HCT116 (cell line): ENCODE results near the gene SF3A2. TPM values are rescaled to one million over a fixed set of nuclear protein-coding genes. Genes with fewer than 3 reads are reported as not detected.

Source experiments
- ATAC-seq: fragments of 200-7000 bp; cut with Tn5 transposase; 2 replicates; pipeline ENCODE4 v1.9.1; 2020; ENCODE audit warnings: mild to moderate bottlenecking, moderate library complexity
- BruUV-seq: library from RNA; stranded (reverse); fragments of 400-500 nt; replicated peaks from 2 replicates; lab custom pipeline; 2021; lab: Mats Ljungman, UMichigan
- CTCF ChIA-PET: fragments of 300-600 bp; sonication (Branson Sonifier 250); formaldehyde crosslinking; loops from one replicate; lab custom pipeline; 2021; ENCODE audit warnings: antibody characterized with exemption; lab: Charles Lee
- POLR2A ChIA-PET: fragments of 300-600, 350-600 bp; sonication (Branson Sonifier 250); formaldehyde crosslinking; loops from one replicate; lab custom pipeline; 2021; ENCODE audit warnings: antibody characterized with exemption; lab: Charles Lee
- RAD21 ChIA-PET, 2 experiments: fragments of 300-600 bp; sonication (Branson Sonifier 250); formaldehyde crosslinking; loops; one replicate each; lab custom pipeline; 2023; ENCODE audit warnings: low total read pairs in 2 of 2; ENCODE audit not compliant: uncharacterized antibody in 2 of 2, unreplicated experiment in 2 of 2, low non-redundant PET in 1 of 2; lab: Charles Lee
- DNase-seq: peaks from one replicate; pipeline ENCODE4 v3.0.0-alpha.2; 2010; ENCODE audit warnings: low read depth, low spot score
- H2AFZ ChIP-seq: fragments of 200-600 bp; shearing (Covaris generic), sonication (generic); 2 replicates; pipeline ENCODE4 v1.6.1; 2017; ENCODE audit warnings: low read depth, mixed run types, mixed read lengths, antibody characterized with exemption, low read length; ENCODE audit not compliant: poor library complexity, severe bottlenecking
- H3K27ac ChIP-seq: 2 replicates; pipeline ENCODE4 v1.5.1; 2012; ENCODE audit warnings: low read depth, low read length
- H3K27me3 ChIP-seq: fragments of 200-600 bp; sonication (generic); 2 replicates; pipeline ENCODE4 v1.6.1; 2016; ENCODE audit warnings: mixed run types, low read length, mixed read lengths; ENCODE audit not compliant: insufficient read depth
- H3K36me3 ChIP-seq, 2 experiments: fragments of 200-500 bp in 1 of 2; fragments of 200-600 bp in 1 of 2; sonication (Bioruptor generic) in 1 of 2; sonication (generic) in 1 of 2; 2 replicates each; pipeline versions ENCODE4 v1.5.1 to v1.6.1; 2014 to 2016; ENCODE audit warnings: low read length in 2 of 2, inconsistent platforms in 1 of 2, mixed read lengths in 1 of 2, mixed run types in 1 of 2; ENCODE audit not compliant: insufficient read depth in 2 of 2, control insufficient read depth in 1 of 2
- H3K4me1 ChIP-seq, 2 experiments: fragments of 200-600 bp in 1 of 2; sonication (generic) in 1 of 2; 2 replicates each; pipeline versions ENCODE4 v1.5.1 to v1.6.1; 2012 to 2017; ENCODE audit warnings: low read length in 2 of 2, inconsistent platforms in 1 of 2, mild to moderate bottlenecking in 1 of 2, mixed read lengths in 1 of 2, mixed run types in 1 of 2, moderate library complexity in 1 of 2; ENCODE audit not compliant: insufficient read depth in 2 of 2, control insufficient read depth in 1 of 2
- H3K4me2 ChIP-seq: fragments of 200-600 bp; sonication (generic); 2 replicates; pipeline ENCODE4 v1.6.1; 2017; ENCODE audit warnings: mixed run types, low read length, mixed read lengths
- H3K4me3 ChIP-seq, 2 experiments: fragments of 200-600 bp in 1 of 2; sonication (generic) in 1 of 2; replicated peaks in 1 of 2; 2 replicates each; pipeline ENCODE4 v1.5.1; 2011 to 2016; ENCODE audit warnings: low read length in 2 of 2, control low read depth in 1 of 2, low read depth in 1 of 2, mild to moderate bottlenecking in 1 of 2, mixed read lengths in 1 of 2, mixed run types in 1 of 2
- H3K79me2 ChIP-seq: fragments of 200-600 bp; sonication (generic); 2 replicates; pipeline ENCODE4 v1.6.1; 2017; ENCODE audit warnings: mild to moderate bottlenecking, mixed run types, low read length, moderate library complexity, mixed read lengths; ENCODE audit not compliant: insufficient read depth
- H3K9ac ChIP-seq: fragments of 200-600 bp; sonication (generic); 2 replicates; pipeline ENCODE4 v1.6.1; 2016; ENCODE audit warnings: low read length, mixed read lengths
- H3K9me2 ChIP-seq: fragments of 200-600 bp; sonication (generic), shearing (Covaris generic); 2 replicates; pipeline ENCODE4 v1.6.1; 2017; ENCODE audit warnings: mixed run types, mild to moderate bottlenecking, moderate library complexity; ENCODE audit not compliant: insufficient read depth
- H3K9me3 ChIP-seq, 2 experiments: fragments of 200-500 bp in 1 of 2; fragments of 200-600 bp in 1 of 2; sonication (Bioruptor generic) in 1 of 2; sonication (generic) in 1 of 2; 2 replicates each; pipeline ENCODE4 v1.6.1; 2014 to 2017; ENCODE audit warnings: low read length in 2 of 2, mixed read lengths in 2 of 2, inconsistent platforms in 1 of 2, low read depth in 1 of 2, mild to moderate bottlenecking in 1 of 2, mixed run types in 1 of 2, moderate library complexity in 1 of 2; ENCODE audit not compliant: control insufficient read depth in 1 of 2, insufficient read depth in 1 of 2
- H4K20me1 ChIP-seq: fragments of 200-600 bp; sonication (generic), shearing (Covaris generic); 2 replicates; pipeline ENCODE4 v1.6.1; 2017; ENCODE audit warnings: mixed run types, mild to moderate bottlenecking, moderate library complexity; ENCODE audit not compliant: insufficient read depth
- CBX3 ChIP-seq: IDR thresholded peaks from 2 replicates; pipeline ENCODE4 v1.6.1; 2012; ENCODE audit warnings: low read depth
- CEBPB ChIP-seq: IDR thresholded peaks from 2 replicates; pipeline ENCODE4 v1.6.1; 2012; ENCODE audit warnings: low read depth
- EGR1 ChIP-seq: IDR thresholded peaks from 2 replicates; pipeline ENCODE4 v1.6.1; 2012; ENCODE audit warnings: low read depth
- ELF1 ChIP-seq: IDR thresholded peaks from 2 replicates; pipeline ENCODE4 v1.6.1; 2012; ENCODE audit warnings: low read depth, borderline replicate concordance
- EZH2phosphoT487 ChIP-seq: fragments of 200-600 bp; IDR thresholded peaks from 2 replicates; pipeline ENCODE4 v1.6.1; 2018; ENCODE audit warnings: antibody characterized with exemption, borderline replicate concordance
- JUND ChIP-seq: IDR thresholded peaks from 2 replicates; pipeline ENCODE4 v1.6.1; 2012
- POLR2AphosphoS5 ChIP-seq: IDR thresholded peaks from 2 replicates; pipeline ENCODE4 v1.6.1; 2011; ENCODE audit warnings: mild to moderate bottlenecking, low read depth, low read length, moderate library complexity
- RAD21 ChIP-seq: IDR thresholded peaks from 2 replicates; pipeline ENCODE4 v1.6.1; 2012; ENCODE audit warnings: low read depth, mild to moderate bottlenecking
- SIN3A ChIP-seq: IDR thresholded peaks from 2 replicates; pipeline ENCODE4 v1.6.1; 2012; ENCODE audit warnings: low read depth
- SP1 ChIP-seq: IDR thresholded peaks from 2 replicates; pipeline ENCODE4 v1.6.1; 2012; ENCODE audit warnings: low read depth
- SRF ChIP-seq: IDR thresholded peaks from 2 replicates; pipeline ENCODE4 v1.6.1; 2012; ENCODE audit warnings: low read depth
- YY1 ChIP-seq: IDR thresholded peaks from 2 replicates; pipeline ENCODE4 v1.6.1; 2011; ENCODE audit warnings: low read length, low read depth, moderate library complexity, mild to moderate bottlenecking; ENCODE audit not compliant: insufficient replicate concordance; ENCODE audit errors: extremely low read depth
- ZFX ChIP-seq: fragments of 450-650 bp; IDR thresholded peaks from 2 replicates; pipeline ENCODE4 v1.6.1; 2017
- ZNF274 ChIP-seq: fragments of 200-500 bp; sonication (Bioruptor generic); IDR thresholded peaks from 2 replicates; pipeline ENCODE4 v1.6.1; 2014; ENCODE audit warnings: mild to moderate bottlenecking, low read depth, low read length, inconsistent platforms
- intact Hi-C: fragments of 100-400 bp; cut with micrococcal nuclease; formaldehyde crosslinking; loops from 2 replicates; pipeline ENCODE4 v1.10.0; 2022
- total RNA-seq: library from RNA; stranded (reverse); gene quantifications from one replicate; pipeline ENCODE4 v1.2.1, GENCODE V29; 2021; ENCODE audit not compliant: unreplicated experiment
- TF ChIP-seq, protein P1 (sequence below): IDR thresholded peaks from 2 replicates; pipeline ENCODE4 v1.6.1; 2011; ENCODE audit warnings: mild to moderate bottlenecking, low read length, moderate library complexity; ENCODE audit not compliant: insufficient replicate concordance; ENCODE audit errors: extremely low read depth
- TF ChIP-seq, protein P2 (sequence below), 3 experiments: fragments of 200-600 bp in 1 of 3; sonication (generic) in 1 of 3; IDR thresholded peaks in 2 of 3; conservative IDR thresholded peaks in 1 of 3; 2 replicates each; pipeline ENCODE4 v1.5.1; 2012 to 2017; ENCODE audit warnings: low read depth in 2 of 3, low read length in 2 of 3, antibody characterized with exemption in 1 of 3, borderline replicate concordance in 1 of 3, control low read depth in 1 of 3, mild to moderate bottlenecking in 1 of 3, mixed read lengths in 1 of 3, mixed run types in 1 of 3, moderate library complexity in 1 of 3; ENCODE audit not compliant: insufficient read depth in 1 of 3
- TF ChIP-seq, protein P3 (sequence below): IDR thresholded peaks from 2 replicates; pipeline ENCODE4 v1.6.1; 2012; ENCODE audit warnings: low read depth
- TF ChIP-seq, protein P4 (sequence below): IDR thresholded peaks from 2 replicates; pipeline ENCODE4 v1.6.1; 2012

The SF3A2 gene
- total RNA-seq, 1 experiment from 2014 or later, result 166 TPM

DNA sequence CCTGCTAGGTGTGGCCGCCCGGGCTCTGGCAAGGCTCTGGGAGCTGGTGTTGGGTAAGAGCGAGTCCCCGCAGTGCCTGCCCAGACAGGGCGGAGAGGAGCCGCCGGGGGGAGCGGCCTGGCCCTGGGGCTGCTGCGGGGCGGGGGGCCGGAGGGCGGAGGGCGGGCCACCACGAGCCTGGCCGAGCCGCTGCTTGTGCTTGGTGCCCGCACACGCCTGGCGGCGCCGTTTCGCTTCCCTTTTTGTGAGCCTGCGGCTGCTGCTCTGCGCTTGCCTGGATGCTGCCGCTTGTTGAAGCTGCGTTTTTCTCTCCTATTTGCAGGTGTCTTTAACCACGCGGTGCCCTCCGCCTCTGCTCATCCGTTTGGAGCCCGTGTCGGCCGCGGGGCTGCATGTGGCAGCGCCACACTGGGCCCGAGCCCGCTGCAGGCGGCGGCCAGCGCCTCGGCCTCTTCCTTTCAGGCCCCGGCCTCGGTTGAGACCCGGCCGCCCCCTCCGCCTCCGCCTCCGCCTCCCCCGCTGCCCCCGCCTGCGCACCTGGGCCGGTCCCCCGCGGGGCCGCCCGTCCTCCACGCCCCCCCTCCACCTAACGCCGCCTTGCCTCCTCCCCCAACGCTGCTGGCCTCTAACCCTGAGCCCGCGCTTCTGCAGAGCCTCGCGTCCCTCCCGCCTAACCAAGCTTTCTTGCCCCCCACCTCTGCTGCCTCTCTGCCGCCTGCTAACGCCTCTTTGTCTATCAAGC, 9.0 kb upstream of the SF3A2 start:
- RAD21 ChIA-PET, result no interaction called here
- DNase-seq, result no peak
- ATAC-seq, result no peak
- intact Hi-C loops, result no loop called here
- Histone ChIP-seq H3K9ac (no peak overlapping the region), H3K36me3 (peaks cover 8 to 26% of the 10 kb centered on the region in 2 experiments; a peak in 3 of 4 replicates), H3K27me3 (no peaks in the 10 kb centered on the region), H3K9me2 (no peaks in the 10 kb centered on the region), H3K79me2 (no peaks in the 10 kb centered on the region), H4K20me1 (no peaks in the 10 kb centered on the region; the same call in 1 of the 2 replicates), H3K27ac (no peak overlapping the region; the same call in 1 of the 2 replicates), H3K9me3 (no peaks in the 10 kb centered on the region), H2AFZ (no peak overlapping the region), H3K4me3 (no peak overlapping the region), H3K4me2 (no peak overlapping the region), H3K4me1 (peaks cover 0 to 5% of the 10 kb centered on the region in 2 experiments; a peak in 1 of 4 replicates)
- POLR2A ChIA-PET, result no interaction called here
- CTCF ChIA-PET, result no interaction called here
- BruUV-seq, result no TSS peak
- TF ChIP-seq ZNF274 (no peak), POLR2AphosphoS5 (no peak), SIN3A (no peak), ELF1 (no peak), RAD21 (no peak), EGR1 (no peak), YY1 (no peak), ZFX (no peak), EZH2phosphoT487 (no peak), CEBPB (no peak), SP1 (no peak), SRF (no peak), CBX3 (no peak), JUND (no peak)
- TF ChIP-seq, protein P1, sequence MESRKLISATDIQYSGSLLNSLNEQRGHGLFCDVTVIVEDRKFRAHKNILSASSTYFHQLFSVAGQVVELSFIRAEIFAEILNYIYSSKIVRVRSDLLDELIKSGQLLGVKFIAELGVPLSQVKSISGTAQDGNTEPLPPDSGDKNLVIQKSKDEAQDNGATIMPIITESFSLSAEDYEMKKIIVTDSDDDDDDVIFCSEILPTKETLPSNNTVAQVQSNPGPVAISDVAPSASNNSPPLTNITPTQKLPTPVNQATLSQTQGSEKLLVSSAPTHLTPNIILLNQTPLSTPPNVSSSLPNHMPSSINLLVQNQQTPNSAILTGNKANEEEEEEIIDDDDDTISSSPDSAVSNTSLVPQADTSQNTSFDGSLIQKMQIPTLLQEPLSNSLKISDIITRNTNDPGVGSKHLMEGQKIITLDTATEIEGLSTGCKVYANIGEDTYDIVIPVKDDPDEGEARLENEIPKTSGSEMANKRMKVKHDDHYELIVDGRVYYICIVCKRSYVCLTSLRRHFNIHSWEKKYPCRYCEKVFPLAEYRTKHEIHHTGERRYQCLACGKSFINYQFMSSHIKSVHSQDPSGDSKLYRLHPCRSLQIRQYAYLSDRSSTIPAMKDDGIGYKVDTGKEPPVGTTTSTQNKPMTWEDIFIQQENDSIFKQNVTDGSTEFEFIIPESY, result no peak
- TF ChIP-seq, protein P2, sequence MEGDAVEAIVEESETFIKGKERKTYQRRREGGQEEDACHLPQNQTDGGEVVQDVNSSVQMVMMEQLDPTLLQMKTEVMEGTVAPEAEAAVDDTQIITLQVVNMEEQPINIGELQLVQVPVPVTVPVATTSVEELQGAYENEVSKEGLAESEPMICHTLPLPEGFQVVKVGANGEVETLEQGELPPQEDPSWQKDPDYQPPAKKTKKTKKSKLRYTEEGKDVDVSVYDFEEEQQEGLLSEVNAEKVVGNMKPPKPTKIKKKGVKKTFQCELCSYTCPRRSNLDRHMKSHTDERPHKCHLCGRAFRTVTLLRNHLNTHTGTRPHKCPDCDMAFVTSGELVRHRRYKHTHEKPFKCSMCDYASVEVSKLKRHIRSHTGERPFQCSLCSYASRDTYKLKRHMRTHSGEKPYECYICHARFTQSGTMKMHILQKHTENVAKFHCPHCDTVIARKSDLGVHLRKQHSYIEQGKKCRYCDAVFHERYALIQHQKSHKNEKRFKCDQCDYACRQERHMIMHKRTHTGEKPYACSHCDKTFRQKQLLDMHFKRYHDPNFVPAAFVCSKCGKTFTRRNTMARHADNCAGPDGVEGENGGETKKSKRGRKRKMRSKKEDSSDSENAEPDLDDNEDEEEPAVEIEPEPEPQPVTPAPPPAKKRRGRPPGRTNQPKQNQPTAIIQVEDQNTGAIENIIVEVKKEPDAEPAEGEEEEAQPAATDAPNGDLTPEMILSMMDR (IDR thresholded peaks at IDR 0.05 in 2 of 3, conservative IDR thresholded peaks at IDR 0.05 in 1 of 3; ENCODE audit: borderline replicate concordance in 1 of 3, insufficient read depth in 1 of 3, low read depth in 2 of 3, low read length in 2 of 3), result no peak
- TF ChIP-seq, protein P3, sequence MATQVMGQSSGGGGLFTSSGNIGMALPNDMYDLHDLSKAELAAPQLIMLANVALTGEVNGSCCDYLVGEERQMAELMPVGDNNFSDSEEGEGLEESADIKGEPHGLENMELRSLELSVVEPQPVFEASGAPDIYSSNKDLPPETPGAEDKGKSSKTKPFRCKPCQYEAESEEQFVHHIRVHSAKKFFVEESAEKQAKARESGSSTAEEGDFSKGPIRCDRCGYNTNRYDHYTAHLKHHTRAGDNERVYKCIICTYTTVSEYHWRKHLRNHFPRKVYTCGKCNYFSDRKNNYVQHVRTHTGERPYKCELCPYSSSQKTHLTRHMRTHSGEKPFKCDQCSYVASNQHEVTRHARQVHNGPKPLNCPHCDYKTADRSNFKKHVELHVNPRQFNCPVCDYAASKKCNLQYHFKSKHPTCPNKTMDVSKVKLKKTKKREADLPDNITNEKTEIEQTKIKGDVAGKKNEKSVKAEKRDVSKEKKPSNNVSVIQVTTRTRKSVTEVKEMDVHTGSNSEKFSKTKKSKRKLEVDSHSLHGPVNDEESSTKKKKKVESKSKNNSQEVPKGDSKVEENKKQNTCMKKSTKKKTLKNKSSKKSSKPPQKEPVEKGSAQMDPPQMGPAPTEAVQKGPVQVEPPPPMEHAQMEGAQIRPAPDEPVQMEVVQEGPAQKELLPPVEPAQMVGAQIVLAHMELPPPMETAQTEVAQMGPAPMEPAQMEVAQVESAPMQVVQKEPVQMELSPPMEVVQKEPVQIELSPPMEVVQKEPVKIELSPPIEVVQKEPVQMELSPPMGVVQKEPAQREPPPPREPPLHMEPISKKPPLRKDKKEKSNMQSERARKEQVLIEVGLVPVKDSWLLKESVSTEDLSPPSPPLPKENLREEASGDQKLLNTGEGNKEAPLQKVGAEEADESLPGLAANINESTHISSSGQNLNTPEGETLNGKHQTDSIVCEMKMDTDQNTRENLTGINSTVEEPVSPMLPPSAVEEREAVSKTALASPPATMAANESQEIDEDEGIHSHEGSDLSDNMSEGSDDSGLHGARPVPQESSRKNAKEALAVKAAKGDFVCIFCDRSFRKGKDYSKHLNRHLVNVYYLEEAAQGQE, result no peak
- TF ChIP-seq, protein P4, sequence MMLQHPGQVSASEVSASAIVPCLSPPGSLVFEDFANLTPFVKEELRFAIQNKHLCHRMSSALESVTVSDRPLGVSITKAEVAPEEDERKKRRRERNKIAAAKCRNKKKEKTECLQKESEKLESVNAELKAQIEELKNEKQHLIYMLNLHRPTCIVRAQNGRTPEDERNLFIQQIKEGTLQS, result no peak
